ENCODE data around the gene MEF2D.

GRCh38 chr1:156485984-156486383 lies 14.6 kb downstream of the MEF2D start:
- TF ChIP-seq CTCF (conservative IDR thresholded peaks at IDR 0.05): no peak
- TF ChIP-seq EZH2 (IDR thresholded peaks at IDR 0.05; ENCODE audit: low read depth): no peak
